SKM-1 (cell line): Measurements from ENCODE around the gene STRIP1.
A peak's percentile ranks its signal among the peaks of the same experiment; 100 is the strongest.
"Not testable (repeated sequence)": the region's sequence is repeated elsewhere in the genome, so short reads cannot be mapped to it uniquely, and the experiment has no call there.

Experiments
- DNase-seq: peaks from one replicate; lab custom pipeline; 2025; ENCODE audit not compliant: unreplicated experiment; lab: John Stamatoyannopoulos, UW

The STRIP1 gene

GRCh38 chr1:110068646-110069403 is 34.4 kb downstream of the STRIP1 start:
- DNase-seq: no peak

- no peak for DNase-seq
Measured at GRCh38 chr1:110069404-110070281, 35.2 kb downstream of the STRIP1 start.

GRCh38 chr1:110070282-110070669 is 35.9 kb downstream of the STRIP1 start:
- no peak for DNase-seq

DNA sequence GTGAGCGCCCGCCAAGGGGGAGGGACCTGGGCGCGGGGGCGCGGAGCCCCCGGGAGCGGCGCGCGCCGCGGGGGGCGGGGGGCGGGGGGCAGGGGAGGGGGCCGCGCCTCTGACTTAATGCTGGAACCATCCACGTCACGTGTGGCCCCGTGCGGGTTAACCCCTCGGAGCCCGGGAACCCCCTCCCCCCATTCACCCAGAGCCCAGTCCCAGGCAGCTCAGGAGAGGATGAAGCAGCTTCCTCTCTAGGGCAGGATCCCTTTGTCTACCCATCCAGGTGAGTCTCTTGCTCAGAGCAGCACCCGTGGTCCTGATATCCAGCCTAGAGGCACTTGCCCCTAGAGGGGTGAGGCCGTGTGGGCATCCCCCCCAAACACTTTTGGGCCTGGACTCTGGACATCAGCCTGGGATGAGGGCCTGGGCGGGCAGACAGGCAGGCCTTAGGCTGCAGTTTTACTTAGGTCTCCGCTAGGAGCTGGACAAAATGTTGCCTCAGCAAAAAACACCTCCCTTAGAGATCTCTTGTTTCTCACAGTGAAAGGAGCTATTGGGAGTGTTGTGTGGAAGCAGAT is 36.3 kb downstream of the STRIP1 start, which contains the start of gene ALX3:
ALX3 (minus strand) TSS at position 2 of the 572 bp plus-strand sequence. CDS start 60 bp downstream, outside the sequence.
- no peak for DNase-seq

GRCh38 chr1:110074166-110074565 is 39.7 kb downstream of the STRIP1 start:
- DNase-seq: no peak

- no peak for DNase-seq
Measured at GRCh38 chr1:110076789-110077500, 42.5 kb downstream of the STRIP1 start.

- not testable (repeated sequence) for DNase-seq
Measured at GRCh38 chr1:110079995-110080394, 45.6 kb downstream of the STRIP1 start.

GRCh38 chr1:110081061-110081460 is 46.6 kb downstream of the STRIP1 start:
- no peak for DNase-seq

DNA sequence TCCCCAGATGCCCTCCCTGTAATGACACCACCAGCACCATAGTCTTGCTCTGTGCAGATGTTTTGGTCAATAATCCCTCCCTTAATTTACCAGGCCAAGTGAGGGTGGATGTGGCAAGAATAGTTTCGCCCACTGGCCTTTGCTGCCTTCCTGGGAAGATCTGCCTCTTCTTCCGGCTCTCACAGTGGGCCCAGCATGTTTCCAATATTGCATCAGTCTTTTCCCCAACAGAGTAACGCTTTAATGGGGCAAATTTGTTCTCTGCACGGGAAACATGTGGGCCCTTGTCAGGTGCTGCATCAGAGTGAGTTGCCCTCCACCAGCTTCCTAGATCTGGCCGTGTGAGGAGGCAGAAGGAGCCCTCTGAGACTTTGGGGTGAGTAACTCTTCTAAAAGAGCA is 48.1 kb downstream of the STRIP1 start:
- no peak for DNase-seq

DNA sequence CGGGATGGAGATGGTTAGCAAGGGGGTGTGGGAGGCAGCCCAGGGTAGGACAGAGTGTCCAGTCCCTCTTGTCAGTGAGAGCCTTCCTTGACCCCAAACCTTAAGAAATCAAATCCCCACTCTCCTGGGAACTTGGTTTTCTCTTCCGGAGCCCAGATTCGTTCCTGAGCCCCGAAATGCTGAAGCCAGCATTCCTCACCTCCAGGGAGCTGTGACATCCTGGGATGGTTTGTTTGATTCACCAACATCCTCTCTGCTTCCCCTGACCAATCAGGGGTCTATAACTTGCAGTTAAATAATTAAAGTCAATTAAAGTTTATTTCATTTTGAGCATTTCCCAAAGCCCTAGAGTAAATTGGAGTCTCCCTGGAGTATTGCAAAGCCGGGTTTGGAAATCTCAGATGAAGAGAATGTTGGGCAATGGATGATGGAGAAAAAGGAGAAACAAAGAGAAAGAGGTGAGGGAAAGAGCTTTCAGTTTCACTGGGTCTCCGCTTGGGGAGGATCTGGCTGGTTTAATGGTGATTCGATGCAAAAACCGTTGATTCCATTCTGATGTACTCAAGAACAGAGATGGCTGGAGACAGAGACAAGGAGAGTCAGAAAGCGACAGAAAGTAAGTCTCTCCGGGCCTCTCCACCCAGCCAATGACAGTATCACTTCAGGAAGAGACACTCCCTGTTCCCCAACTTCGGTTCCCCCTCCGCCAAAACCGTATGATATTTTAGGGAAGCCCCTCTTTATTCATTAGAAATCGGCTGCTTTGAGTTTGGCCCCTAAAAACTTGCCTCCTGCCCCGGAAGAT is 48.8 kb downstream of the STRIP1 start:
- DNase-seq: no peak

GRCh38 chr1:110083866-110084226 is 49.4 kb downstream of the STRIP1 start:
- DNase-seq: no peak

- DNase-seq: no peak
Measured at GRCh38 chr1:110084227-110085078, 50.0 kb downstream of the STRIP1 start.

GRCh38 chr1:110085671-110086070 is 51.2 kb downstream of the STRIP1 start:
- DNase-seq: no peak

- no peak for DNase-seq
Measured at GRCh38 chr1:110086961-110087360, 52.5 kb downstream of the STRIP1 start.

DNA sequence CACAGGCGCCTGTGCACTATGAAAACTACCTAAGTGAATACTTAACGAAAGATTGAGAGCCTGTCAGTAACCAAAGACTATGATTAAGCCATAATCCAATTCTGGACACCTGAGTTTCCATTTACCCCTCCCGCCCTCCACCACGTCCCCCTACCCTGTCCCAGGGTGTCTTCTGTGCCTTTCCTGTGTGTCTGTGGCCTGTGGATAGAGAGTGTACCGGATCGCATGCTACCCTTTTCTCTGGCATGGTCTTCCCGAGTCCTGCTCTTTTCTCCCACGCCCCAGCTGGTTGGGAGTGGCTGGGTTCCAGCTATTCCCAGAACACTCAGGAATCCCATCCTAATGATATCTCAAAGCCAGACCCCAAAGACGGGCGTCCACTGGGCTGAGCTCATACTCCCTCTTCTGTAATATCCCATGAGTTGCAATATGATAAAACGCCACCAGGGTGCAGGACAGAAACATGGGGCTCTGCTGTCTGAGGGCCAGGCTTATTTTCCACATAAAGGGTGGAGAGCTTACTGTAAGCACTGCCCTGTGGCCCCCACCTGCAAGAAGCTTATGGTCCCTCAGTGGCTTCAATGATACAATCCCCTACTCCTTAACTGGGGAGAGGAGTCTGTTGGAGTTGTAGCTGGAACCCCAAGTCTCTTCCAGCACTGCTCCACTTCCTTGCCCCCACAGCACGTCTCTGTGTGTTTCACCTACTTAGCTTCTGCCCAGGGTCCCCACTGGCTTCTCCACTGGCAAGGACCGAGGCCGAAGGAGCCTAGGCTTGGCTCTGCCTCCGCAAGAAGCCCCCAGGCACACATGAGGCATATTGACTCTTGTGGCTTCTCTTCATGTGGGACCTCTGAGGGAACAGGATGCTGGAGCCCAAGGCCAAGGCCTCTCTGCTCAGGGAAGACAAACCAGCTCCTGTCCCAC is 53.7 kb downstream of the STRIP1 start:
- peak; percentile 47 for DNase-seq

DNA sequence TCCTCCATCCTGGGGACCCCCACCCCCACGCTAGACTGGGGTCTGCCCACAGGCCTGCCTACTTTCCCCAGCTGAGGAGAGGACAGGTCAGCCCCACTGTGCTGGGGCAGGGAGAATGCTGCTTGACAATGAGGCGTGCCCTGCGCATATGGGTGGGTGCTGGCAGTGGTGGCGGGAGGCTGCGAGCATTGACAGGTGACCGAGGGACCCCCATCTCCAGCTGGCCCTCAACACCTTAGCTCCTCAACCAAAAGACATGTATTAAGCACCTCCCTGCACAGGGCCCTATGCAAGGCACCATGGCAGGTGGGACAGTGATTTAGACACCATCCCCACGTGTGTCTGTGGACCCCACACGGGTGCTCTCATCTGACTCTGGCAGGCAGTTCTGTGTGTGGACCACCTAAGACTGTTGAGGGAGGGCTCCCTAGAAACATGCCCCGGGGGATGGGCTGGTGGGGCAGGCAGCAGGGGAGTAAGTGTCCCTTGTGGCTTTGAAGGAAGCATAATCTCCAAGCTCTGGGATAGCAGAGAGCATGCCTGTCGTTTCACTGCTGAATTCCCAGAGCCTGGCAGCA is 54.4 kb downstream of the STRIP1 start:
- no peak for DNase-seq

DNA sequence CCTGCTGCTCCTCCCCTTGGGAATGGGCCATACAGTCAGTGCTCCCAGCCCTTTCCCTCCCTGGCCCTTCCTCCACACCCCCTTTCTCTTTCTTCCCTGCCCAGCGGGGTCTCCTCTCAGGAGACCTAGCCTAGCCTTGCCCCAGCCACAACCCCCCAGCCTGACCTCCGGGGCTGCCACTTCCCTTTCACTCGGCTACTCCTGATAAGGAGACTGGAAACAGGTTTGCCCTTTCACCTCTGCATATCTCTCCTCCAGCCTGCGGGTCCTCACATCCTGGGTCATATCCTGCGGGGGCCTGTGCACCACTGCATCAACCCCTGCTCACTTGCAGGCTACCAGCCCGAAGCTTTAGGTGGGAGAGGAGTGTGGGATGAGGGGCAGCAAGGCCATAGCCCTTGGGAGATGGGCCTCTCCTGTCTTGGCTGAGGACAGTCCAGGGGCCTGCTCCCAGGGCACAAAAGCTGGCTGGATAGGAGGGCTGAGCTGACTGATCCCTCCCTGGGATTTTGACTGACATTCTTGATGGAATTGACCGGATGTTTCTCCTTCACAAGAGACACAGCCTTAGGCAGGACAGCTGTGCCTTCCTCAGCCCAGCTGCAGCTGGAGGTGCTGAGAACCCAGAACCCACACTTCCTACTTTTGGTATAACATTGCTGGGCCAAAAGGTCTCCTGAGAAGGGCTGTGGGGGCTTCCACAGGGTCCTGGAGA is 55.3 kb downstream of the STRIP1 start:
- no peak for DNase-seq
